Measurements from ENCODE around the gene CXCR6.

Gene CXCR6

GRCh38 chr3:45949432-45949831 is 6.2 kb downstream of the CXCR6 start:
- no peak for DNase-seq

GRCh38 chr3:45950131-45950530 is 6.9 kb downstream of the CXCR6 start:
- no peak for DNase-seq

GRCh38 chr3:45950686-45951600 is 7.7 kb downstream of the CXCR6 start:
- no peak for DNase-seq

- DNase-seq: no peak
Measured at GRCh38 chr3:45951946-45952345, 8.7 kb downstream of the CXCR6 start.

GRCh38 chr3:45952456-45952855 is 9.2 kb downstream of the CXCR6 start:
- no peak for DNase-seq

- DNase-seq: no peak
Measured at GRCh38 chr3:45953536-45953935, 10.3 kb downstream of the CXCR6 start.

GRCh38 chr3:45954306-45954705 is 11.0 kb downstream of the CXCR6 start:
- no peak for DNase-seq

- no peak for DNase-seq
Measured at GRCh38 chr3:45955017-45955647, 11.9 kb downstream of the CXCR6 start.

- DNase-seq: no peak
Measured at GRCh38 chr3:45955706-45956105, 12.4 kb downstream of the CXCR6 start.

- DNase-seq: no peak
Measured at GRCh38 chr3:45957586-45957985, 14.3 kb downstream of the CXCR6 start.

GRCh38 chr3:45958321-45958791 is 15.1 kb downstream of the CXCR6 start:
- no peak for DNase-seq

- no peak for DNase-seq
Measured at GRCh38 chr3:45959201-45959600, 15.9 kb downstream of the CXCR6 start.

- no peak for DNase-seq
Measured at GRCh38 chr3:45960289-45960688, 17.0 kb downstream of the CXCR6 start.

GRCh38 chr3:45962033-45962432 is 18.8 kb downstream of the CXCR6 start:
- DNase-seq: no peak

- no peak for DNase-seq
Measured at GRCh38 chr3:45964139-45964538, 20.9 kb downstream of the CXCR6 start.

GRCh38 chr3:45965253-45965652 is 22.0 kb downstream of the CXCR6 start:
- DNase-seq: no peak

- DNase-seq: no peak
Measured at GRCh38 chr3:45965653-45966052, 22.4 kb downstream of the CXCR6 start.

- DNase-seq: no peak
Measured at GRCh38 chr3:45966371-45966791, 23.1 kb downstream of the CXCR6 start.

- no peak for DNase-seq
Measured at GRCh38 chr3:45966950-45967640, 23.8 kb downstream of the CXCR6 start.

- DNase-seq: no peak
Measured at GRCh38 chr3:45967724-45968123, 24.5 kb downstream of the CXCR6 start.

GRCh38 chr3:45968149-45968548 is 24.9 kb downstream of the CXCR6 start:
- DNase-seq: no peak

GRCh38 chr3:45968706-45969105 is 25.4 kb downstream of the CXCR6 start:
- no peak for DNase-seq

- DNase-seq: no peak
Measured at GRCh38 chr3:45969116-45969515, 25.9 kb downstream of the CXCR6 start.

- DNase-seq: no peak
Measured at GRCh38 chr3:45969953-45970352, 26.7 kb downstream of the CXCR6 start.
